Measurements from ENCODE around the gene TBC1D30.

DNA sequence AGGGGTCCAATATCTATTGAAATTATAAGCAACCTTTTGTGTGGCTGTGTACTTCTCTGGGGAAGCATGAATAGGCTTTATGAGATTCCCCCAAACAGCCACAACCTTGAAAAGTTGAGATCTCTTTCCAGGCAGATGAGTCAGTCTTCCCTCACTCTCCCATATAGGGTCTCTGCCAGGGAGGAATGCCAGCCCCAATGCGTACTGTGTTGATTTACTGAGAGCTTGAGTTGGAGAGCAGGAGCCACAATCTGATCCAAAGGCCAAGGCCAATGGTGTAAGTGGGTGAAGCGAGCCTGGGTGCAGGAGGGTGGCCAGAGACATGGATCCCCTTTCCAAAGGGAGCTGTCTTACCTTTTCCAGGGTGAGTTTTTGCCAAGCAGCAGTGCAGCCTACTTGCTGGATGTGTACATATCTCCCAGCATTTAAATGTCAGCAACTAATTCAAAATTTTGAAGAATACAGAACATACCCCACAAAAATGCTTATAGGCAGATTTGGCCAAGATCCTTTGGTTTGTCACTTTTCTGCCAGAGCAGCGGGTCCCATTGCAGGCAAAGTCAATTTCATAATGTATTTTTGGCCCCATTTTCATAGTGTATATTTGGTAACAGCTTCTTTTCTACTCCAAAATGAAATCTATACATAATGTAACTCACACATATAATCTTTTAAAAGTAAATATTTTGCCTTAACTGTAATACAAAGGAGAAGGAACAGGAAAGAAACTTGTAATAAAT, 88.2 kb downstream of the TBC1D30 start:
- TF ChIP-seq POLR2AphosphoS5 (IDR thresholded peaks at IDR 0.05) (no peak), POLR2A (IDR thresholded peaks at IDR 0.05; ENCODE audit: low read depth) (no peak), EP300 (IDR thresholded peaks at IDR 0.05) (no peak)
- TF ChIP-seq, protein P1, sequence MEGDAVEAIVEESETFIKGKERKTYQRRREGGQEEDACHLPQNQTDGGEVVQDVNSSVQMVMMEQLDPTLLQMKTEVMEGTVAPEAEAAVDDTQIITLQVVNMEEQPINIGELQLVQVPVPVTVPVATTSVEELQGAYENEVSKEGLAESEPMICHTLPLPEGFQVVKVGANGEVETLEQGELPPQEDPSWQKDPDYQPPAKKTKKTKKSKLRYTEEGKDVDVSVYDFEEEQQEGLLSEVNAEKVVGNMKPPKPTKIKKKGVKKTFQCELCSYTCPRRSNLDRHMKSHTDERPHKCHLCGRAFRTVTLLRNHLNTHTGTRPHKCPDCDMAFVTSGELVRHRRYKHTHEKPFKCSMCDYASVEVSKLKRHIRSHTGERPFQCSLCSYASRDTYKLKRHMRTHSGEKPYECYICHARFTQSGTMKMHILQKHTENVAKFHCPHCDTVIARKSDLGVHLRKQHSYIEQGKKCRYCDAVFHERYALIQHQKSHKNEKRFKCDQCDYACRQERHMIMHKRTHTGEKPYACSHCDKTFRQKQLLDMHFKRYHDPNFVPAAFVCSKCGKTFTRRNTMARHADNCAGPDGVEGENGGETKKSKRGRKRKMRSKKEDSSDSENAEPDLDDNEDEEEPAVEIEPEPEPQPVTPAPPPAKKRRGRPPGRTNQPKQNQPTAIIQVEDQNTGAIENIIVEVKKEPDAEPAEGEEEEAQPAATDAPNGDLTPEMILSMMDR (IDR thresholded peaks at IDR 0.05) = no peak
